DND-41 (cell line): ENCODE results near the gene ARHGEF25.

ENCODE experiments used
- CTCF ChIP-seq: IDR thresholded peaks from 2 replicates; pipeline ENCODE4 v1.5.1; 2012; ENCODE audit warnings: borderline replicate concordance, low read length, moderate library complexity, mild to moderate bottlenecking; ENCODE audit not compliant: poor library complexity, severe bottlenecking; ENCODE audit errors: extremely low read depth
- EZH2 ChIP-seq: IDR thresholded peaks from 3 replicates; pipeline ENCODE4 v1.6.1; 2012; ENCODE audit warnings: borderline replicate concordance, low read depth, mild to moderate bottlenecking, moderate library complexity, low read length, inconsistent platforms; ENCODE audit not compliant: severe bottlenecking

- TF ChIP-seq CTCF (peak; percentile 69), EZH2 (no peak)
These were observed 10.5 kb downstream of the ARHGEF25 start for GRCh38 chr12:57621497-57622292.
